GM10266 (cell line): Measurements from ENCODE around the gene RAD51B.
"Not testable (repeated sequence)": the region's sequence is repeated elsewhere in the genome, so short reads cannot be mapped to it uniquely, and the experiment has no call there.

ENCODE experiments used
- DNase-seq: peaks from one replicate; pipeline ENCODE4 v3.0.0; 2012; ENCODE audit errors: extremely low spot score
- TF ChIP-seq, protein P1 (sequence below): IDR thresholded peaks from 2 replicates; pipeline ENCODE4 v1.5.1; 2012; ENCODE audit warnings: mild to moderate bottlenecking, low read depth; ENCODE audit not compliant: control insufficient read depth, insufficient read depth; ENCODE audit errors: missing control alignments

The RAD51B gene

DNA sequence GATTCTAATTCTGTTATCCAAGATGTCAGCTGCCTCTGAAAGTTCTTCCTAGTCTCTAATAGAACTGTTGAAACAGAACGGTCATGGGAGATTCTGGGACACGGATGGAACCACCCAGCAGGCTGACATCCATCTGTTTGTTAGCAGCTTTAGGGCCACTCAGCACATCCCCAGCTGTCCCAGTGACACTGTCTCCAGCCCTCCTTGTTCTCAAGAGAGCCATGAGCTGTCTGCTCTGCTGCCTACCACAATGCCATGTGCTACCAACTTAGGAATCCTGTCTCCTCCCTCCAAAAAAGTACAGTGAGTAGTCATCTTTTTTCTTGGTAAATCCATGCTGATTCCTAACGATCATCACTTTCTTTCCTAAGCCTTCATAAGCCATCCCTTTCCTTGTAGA is 842.8 kb downstream of the RAD51B start:
- DNase-seq: no peak
- TF ChIP-seq, protein P1, sequence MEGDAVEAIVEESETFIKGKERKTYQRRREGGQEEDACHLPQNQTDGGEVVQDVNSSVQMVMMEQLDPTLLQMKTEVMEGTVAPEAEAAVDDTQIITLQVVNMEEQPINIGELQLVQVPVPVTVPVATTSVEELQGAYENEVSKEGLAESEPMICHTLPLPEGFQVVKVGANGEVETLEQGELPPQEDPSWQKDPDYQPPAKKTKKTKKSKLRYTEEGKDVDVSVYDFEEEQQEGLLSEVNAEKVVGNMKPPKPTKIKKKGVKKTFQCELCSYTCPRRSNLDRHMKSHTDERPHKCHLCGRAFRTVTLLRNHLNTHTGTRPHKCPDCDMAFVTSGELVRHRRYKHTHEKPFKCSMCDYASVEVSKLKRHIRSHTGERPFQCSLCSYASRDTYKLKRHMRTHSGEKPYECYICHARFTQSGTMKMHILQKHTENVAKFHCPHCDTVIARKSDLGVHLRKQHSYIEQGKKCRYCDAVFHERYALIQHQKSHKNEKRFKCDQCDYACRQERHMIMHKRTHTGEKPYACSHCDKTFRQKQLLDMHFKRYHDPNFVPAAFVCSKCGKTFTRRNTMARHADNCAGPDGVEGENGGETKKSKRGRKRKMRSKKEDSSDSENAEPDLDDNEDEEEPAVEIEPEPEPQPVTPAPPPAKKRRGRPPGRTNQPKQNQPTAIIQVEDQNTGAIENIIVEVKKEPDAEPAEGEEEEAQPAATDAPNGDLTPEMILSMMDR: no peak

DNA sequence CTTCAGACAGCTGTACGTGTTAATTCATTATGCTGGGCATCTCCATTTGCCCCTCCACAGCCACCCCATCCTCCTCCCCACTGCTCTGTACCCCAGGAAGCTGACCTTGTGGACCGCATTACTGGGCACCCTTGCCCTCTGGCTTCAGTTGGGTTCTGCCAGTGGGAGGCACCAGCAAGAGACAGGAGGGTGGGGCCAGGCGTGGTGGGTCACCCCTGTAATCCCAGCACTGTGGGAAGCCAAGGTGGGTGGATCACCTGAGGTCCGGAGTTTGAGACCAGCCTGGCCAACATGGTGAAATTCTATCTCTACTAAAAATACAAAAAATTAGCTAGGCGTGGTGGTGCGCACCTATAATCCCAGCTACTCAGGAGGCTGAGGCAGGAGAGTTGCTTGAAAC is 843.2 kb downstream of the RAD51B start:
- DNase-seq: not testable (repeated sequence)

DNA sequence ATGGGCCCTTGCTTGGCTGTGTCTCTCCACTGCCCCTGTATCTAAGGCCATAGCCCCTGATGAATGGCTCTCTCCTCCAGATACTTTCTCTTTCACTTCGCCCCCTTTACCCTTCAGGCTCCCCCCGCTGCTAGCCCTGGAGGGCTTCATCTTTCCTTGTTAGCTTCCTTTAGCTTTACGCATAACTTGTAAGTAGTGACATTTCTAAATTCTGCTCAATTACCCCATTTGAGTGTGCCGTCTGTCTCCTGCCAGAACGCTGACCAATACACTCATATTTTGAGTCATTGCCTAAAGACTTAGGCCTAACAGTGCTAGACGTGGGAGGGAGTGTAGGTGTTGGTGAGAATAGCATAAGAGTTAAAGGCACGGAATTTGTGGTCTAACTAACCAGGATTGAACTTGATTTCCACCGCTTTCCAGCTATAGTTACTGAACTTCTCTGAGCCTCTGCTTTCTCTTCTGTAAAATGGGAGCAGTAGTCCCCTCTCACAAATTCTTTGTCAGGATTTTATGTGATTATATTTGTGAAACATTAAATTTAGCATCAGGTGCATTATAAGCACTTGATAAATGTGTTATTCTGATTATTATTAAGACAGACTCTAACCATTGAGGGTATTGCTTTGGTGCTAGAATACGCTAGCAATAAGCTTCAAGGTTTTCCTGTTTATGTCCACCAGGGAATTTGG is 844.0 kb downstream of the RAD51B start:
- TF ChIP-seq, protein P1: no peak
- DNase-seq: peak; percentile 52

DNA sequence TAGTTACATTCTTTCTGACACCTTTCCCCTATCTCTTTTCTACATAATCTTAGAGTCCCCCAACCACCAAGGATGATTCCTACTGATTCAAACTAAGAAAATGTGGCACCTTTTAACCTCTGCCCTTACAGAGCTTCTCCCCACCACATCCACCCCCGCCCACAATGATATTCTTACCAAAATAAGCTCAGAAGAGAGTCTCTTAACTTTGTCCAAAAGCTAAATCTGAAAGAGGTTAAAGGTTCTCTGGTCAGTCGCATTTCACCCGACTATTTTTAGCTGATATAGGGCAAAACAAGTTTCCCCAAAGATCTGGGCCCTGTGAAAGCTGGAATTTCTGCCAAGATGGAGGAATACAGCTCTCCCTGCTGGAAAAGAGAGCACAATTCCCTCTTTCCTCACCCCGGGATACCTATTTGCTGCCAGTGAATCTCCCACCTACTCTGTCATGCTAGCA is 844.7 kb downstream of the RAD51B start:
- DNase-seq: peak; percentile 30

GRCh38 chr14:68665131-68665530 is 845.6 kb downstream of the RAD51B start:
- TF ChIP-seq, protein P1: no peak
- DNase-seq: no peak

More for the DNA sequence above, 844.7 kb downstream of the RAD51B start:
- TF ChIP-seq, protein P1: no peak

DNA sequence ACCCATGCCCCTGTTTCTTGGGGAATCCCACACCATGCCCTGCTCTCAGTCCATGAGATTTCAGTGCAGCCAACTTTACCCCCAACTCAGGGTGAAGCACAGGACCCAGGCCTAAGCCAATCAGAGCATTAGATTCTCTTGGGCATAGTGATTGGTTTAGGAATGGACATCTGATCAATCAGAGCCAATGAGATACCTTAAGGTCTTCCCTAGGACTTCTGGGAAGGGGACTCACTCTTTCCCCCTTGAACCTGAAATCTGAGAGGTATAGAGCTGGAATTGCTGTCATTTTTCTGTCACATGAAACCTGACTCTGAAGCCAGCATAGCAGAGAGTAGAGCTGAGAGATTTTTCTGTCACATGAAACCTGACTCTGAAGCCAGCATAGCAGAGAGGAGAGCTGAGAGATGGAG is 846.2 kb downstream of the RAD51B start:
- no peak for DNase-seq
- TF ChIP-seq, protein P1: no peak

- TF ChIP-seq, protein P1: no peak
- DNase-seq: no peak
Measured at GRCh38 chr14:68666236-68666635, 846.7 kb downstream of the RAD51B start.

DNA sequence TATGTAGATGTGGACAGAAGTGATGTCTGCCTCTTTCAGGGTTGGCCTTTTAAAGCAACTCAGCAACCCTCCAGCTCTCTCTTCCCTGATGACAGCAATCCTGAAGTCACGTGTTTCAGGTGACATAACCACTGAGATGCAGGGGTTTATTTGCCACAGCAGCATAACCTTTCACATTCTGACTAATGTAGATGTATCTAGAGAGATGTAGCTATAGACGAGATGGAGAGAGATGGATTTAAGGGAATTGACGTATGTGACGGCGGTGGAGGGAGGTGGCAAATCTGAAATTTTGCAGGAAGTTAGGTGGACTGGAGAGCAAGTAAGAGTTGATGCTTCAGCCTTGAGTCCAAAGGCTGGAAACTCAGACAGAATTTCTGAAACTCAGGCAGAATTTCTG is 847.3 kb downstream of the RAD51B start:
- TF ChIP-seq, protein P1: no peak
- no peak for DNase-seq
